HG02852 (cell line): ENCODE measurements around the gene AKIP1.
"Not testable (repeated sequence)": the region's sequence is repeated elsewhere in the genome, so short reads cannot be mapped to it uniquely, and the experiment has no call there.

Experiments
- ATAC-seq: cut with Tn5 transposase; IDR thresholded peaks from one replicate; pipeline ENCODE4 v1.9.1; 2021; ENCODE audit warnings: mild to moderate bottlenecking, moderate library complexity; ENCODE audit not compliant: unreplicated experiment

Gene AKIP1, protein sequence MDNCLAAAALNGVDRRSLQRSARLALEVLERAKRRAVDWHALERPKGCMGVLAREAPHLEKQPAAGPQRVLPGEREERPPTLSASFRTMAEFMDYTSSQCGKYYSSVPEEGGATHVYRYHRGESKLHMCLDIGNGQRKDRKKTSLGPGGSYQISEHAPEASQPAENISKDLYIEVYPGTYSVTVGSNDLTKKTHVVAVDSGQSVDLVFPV

DNA sequence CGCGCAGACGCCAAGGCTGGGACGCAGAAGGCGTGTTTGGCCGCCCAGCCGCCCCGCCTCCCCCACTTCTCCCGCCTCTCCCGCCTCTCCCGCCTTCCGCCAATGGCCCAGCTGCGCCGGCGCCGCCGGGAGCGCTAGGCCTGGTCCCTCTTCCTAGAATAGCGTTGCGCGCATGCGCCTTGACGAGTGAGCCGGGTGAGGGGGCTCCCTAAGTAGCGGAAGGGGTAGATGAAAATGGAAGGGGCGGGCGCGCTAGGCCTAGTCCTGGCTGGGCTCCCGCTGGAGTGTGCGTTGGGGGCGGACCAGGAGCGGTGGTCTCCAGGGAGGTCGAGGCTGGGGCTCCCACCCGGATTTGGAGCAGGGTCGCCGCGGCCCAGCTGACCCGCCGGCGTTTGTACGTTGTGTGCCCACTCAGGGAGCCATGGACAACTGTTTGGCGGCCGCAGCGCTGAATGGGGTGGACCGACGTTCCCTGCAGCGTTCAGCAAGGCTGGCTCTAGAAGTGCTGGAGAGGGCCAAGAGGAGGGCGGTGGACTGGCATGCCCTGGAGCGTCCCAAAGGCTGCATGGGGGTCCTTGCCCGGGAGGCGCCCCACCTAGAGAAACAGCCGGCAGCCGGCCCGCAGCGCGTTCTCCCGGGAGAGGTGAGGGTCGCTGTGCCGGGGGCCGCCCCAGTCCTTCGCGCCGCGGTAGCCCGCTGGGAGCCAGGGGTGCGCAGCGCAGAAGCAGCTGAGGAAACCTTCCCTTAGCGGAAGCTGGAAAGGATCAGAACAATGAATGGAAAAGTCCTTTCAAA, at the start of gene AKIP1:
Gene AKIP1, plus strand, starts transcription at position 161 of the 795 bp plus-strand sequence. Its CDS starts 261 bp downstream, at position 422.
- peak; percentile 77 for ATAC-seq

DNA sequence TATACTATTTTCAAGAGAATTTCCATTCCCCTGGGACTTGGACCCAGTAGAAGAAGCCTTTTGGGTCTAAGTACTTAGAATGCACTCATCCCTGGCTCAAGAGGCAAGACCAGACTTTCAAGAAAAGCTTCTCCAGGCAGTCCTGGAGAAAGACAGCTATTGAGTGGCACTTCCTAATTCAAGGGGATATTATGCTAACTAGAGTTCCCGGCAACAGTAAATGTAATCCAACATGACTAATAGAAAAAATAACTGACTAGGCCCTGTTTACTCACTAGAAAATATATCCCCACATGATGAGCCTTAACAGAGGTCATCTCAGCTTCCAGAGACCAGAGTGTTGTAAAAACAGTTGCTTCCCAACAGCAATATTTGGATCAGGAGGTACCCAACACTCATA, 47.2 kb upstream of the AKIP1 start:
- ATAC-seq: no peak

- no peak for ATAC-seq
Observed at GRCh38 chr11:8865304-8865703, 45.7 kb upstream of the AKIP1 start.

- no peak for ATAC-seq
Observed at GRCh38 chr11:8867035-8867434, 44.0 kb upstream of the AKIP1 start.

DNA sequence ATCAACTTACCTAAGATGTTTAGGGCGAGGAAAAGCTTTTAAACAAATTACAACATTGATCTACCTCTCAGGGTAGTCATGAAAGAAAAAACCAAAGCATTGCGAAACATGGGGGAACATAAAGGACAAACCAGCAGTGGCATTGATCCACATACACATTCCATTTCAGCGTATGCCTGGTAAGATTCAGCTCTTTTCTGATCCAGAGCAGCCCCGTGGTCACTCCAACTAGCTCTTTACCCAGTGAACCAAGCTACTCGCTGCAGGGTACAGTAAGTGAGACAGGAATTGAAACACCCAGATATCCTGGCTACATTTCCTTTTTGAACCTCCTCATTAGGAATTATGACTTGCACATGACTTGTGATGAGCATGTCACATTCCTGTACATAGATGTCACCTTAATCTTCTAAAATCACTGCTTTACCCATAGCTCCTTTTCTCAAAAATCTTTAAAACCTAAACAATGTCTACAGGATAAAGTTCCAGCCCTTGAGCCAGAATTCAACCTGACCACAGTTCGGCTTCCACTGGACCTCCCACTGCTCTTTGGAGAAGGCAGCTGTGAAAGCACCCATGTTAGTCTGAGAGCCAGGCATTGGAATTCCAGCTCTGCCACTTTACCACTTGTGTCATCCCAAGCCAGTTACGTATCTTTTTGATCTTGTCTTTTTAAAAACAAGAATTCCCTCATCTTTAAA, 42.9 kb upstream of the AKIP1 start:
- no peak for ATAC-seq

- ATAC-seq: no peak
Observed at GRCh38 chr11:8870411-8871170, 40.4 kb upstream of the AKIP1 start.

GRCh38 chr11:8871171-8871775, 39.7 kb upstream of the AKIP1 start:
- no peak for ATAC-seq

DNA sequence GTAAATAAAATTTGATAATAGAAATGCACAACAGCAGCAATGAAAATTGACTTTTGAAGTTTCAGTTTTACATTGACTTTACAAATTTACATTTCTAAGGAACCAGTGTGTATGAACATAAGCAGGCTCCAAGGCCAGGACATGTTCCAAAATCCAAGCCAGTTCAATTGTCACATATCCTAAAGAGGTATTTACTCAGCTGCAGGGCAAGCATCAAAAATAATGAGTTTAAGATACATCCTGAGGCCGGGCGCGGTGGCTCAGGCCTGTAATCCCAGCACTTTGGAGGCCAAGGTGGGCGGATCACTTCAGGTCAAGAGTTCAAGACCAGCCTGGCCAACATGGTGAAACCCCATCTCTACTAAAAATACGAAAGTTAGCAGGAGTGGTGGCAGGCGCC, 39.0 kb upstream of the AKIP1 start:
- ATAC-seq: no peak

DNA sequence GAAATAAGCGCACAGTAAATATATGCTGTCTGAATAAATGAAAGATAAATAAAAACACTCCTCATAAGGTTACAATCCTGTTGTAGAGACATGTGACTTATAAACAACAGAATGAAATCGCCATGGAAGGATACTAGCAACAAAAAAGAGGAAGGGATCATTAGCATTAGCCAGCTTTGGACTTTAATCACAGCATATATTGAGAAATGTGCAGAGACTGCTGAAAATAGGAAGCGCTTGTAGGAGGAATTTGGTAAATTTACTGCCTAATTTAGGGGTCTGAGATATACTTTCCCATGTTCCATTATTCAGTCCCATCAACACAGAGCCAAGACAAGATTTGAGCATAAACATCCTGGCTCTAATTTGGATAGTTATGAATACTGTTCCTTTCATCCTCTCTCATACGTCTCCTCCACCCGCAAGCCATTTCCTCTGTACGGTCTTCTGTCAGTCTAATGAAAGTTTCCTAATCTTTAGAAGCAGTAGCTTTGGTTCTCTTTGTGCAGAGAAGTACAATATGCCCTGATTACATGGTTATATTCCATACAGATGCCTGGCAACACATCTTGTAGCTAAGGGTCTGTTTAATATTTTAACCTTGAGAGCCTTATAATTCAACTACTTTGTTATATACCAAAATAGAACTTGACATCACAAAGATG, 37.1 kb upstream of the AKIP1 start:
- no peak for ATAC-seq

DNA sequence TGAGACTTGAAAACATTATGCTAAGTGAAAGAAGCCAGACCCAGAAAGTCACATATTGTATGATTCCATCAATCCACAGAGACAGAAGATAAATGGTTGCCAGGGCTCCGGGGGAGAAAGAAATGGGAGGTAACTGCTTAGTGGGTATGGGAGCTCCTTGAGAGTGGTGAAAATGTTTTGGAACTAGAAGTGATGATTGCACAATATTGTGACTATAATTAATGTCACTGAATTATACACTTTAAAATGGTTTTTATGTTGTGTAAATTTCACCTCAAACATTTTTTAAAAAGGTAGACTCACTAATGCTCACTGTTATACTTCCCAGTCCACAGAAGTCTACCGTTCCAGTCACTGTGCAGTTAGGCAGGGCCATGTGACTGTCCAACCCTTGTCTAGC, 32.2 kb upstream of the AKIP1 start:
- no peak for ATAC-seq

DNA sequence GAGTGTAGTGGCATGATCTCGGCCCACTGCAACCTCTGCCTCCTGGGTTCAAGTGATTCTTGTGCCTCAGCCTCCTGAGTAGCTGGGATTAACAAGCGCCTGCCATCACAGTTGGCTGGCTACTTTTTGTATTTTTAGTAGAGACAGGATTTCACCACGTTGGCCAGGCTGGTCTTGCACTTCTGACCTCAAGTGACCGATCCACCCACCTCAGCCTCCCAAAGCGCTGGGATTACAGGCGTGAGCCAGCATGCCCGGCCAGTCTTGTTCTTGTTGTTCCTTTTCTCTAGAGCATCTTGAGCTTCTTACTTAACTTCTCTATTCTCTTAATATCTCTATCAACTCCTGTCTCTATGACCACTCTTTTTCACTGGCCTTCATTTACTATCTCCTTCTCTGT, 29.4 kb upstream of the AKIP1 start:
- ATAC-seq: not testable (repeated sequence)

DNA sequence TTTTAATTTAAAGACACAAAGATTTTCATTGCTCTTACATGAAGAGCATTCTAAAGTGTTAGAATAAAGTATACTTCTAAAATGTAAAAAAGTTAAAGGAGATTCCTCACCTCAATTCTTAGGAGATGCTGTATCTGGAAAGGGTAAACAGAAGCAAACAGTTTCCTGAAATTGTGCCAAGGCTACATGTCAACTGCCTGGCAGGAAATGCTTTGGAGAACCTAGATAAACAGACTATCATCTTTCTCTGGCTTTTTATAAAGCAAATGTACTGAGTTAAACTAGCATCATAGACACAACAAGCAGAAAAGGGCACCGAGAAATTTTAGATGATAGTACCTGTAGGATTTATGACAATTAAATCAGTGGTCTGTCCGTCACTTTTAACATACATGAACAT, 24.7 kb upstream of the AKIP1 start:
- no peak for ATAC-seq

DNA sequence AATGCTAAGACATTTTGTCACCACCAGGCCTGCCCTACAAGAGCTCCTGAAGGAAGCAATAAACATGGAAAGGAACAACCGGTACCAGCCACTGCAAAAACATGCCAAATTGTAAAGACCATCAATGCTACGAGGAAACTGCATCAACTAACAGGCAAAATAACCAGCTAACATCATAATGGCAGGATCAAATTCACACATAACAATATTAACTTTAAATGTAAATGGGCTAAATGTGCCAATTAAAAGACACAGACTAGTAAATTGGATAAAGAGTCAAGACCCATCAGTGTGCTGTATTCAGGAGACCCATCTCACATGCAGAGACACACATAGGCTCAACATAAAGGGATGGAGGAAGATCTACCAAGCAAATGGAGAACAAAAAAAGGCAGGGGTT, 19.8 kb upstream of the AKIP1 start:
- ATAC-seq: not testable (repeated sequence)

DNA sequence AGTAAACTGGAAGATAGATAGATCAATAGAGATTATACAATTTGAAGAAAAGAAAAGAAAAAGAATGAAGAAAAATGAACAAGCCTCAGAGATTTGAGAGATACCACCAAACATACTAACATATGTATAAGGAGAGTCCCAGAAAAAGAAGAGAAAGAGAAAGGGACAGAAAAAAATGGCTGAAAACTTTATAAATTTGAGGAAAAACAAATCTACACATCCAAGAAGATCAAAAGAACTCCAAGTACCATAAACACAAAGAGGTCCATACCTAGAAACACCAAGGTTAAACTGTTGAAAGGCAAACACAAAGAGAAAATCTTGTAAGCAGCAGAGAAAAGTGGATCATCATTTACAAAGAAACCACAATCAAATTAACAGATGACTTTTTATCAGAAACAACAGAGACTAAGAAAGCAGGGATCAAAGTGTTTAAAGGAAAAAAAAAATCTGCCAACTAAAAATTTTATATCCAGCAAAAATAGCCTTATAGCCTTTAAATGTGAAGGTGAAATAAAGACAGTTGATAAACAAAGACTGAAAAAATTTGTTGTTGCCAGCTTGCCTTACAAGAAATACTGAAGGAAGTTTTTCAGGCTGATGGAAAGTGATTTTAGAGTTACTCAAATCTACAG, 11.8 kb upstream of the AKIP1 start:
- no peak for ATAC-seq

GRCh38 chr11:8905528-8906165, 5.3 kb upstream of the AKIP1 start:
- no peak for ATAC-seq

DNA sequence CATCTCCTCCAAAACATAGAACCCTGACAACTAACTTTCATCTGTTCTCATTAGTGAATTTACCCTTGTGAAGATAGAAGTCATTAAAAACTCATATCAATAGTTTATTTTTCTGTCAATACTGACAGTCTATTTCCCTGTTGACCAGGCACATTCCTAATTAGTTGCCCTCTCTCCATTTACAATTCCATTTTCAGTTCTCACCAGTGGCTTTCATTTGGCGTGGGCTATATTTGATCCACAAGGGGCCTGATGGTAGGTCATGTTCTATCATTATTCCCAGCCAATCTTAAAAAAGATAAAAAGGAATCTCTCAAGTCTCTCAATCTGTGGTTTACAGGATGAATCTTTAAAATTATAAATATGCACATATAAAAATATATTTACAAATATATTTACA, 3.9 kb upstream of the AKIP1 start:
- no peak for ATAC-seq

DNA sequence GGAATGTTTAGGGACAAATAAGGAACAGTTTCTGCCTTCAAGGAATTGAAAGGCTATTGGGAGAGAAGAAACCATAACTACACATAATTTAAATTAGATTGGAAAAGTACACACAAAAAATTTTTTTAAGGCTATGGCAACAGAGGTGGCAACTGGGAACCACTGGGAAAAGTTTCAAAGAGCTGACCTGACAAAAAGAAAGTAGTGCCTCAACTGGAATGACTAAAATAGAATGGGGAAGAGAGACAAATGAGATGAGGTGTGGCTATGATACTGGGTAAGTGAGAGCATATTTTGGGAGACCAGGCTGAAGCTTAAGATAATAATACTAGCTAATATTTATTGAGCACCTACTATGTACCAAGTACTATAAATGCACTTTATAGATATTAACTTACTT, 2.9 kb upstream of the AKIP1 start:
- no peak for ATAC-seq

GRCh38 chr11:8910649-8911026, 351 bp upstream of the AKIP1 start:
- peak; percentile 9 for ATAC-seq

DNA sequence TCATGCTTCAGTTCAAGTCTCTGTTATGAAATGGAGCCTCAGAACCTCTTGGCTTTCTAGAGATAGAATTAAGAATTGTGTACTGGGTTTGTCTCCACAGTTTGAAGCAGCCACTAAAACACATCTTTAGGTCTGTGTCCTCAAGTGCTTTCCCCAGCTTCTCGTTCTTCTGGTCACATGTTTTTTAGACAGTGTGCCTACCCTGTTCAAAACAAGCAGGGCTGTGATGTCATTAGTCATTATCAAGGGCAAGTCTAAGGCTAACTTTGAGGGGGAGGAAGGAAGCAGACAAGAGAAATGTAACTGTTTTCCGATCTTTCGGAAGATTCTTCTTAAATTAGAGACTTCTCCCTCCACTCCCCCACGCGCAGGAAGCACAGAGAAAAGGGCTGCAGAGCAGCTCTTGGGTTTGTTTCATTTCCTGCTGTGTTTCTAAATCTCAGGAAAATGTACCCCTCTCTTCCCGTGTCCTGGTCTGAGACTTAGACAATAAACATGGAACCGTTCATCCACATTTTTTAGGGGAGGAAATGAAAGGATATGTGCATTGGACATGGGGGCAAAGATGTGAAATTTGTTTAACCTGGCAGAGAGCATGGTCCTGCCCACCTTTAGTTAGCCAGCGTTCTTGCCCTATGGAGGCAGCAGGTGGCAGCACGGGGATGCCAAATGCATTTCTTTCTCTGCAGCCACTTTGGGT, 3.1 kb downstream of the AKIP1 start:
- no peak for ATAC-seq
